ENCODE measurements around the gene CST3. TPM values are rescaled to one million over a fixed set of nuclear protein-coding genes. Genes with fewer than 3 reads are reported as not detected.

The CST3 gene
- total and polyA plus RNA-seq, 2 of the 8 experiments (the other 6 are each of a cell fraction or from before 2014, with no cell fraction given), result 53.2 to 184 TPM

DNA sequence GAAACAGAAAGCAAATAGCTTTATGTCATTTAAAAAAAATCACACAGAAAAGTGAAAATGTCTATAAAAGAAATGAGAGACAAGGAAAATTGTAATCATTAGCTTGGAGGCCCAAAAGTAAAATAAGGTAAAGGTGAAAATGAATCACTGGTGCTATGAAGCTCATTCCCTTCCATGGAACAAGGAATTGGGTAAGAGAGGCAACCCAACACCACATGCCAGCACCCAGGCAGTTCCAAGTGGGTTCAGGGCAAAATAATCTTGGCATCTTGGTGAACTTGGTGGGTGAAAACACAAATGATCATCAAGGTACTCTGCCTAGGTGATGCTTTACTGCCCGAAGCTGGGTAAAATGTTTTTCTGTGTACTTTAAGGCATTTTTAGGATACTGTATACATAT is 34.4 kb upstream of the CST3 start (continued):
- TF ChIP-seq, protein P1, sequence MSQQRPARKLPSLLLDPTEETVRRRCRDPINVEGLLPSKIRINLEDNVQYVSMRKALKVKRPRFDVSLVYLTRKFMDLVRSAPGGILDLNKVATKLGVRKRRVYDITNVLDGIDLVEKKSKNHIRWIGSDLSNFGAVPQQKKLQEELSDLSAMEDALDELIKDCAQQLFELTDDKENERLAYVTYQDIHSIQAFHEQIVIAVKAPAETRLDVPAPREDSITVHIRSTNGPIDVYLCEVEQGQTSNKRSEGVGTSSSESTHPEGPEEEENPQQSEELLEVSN (IDR thresholded peaks at IDR 0.05), result no peak
- TF ChIP-seq, protein P2, sequence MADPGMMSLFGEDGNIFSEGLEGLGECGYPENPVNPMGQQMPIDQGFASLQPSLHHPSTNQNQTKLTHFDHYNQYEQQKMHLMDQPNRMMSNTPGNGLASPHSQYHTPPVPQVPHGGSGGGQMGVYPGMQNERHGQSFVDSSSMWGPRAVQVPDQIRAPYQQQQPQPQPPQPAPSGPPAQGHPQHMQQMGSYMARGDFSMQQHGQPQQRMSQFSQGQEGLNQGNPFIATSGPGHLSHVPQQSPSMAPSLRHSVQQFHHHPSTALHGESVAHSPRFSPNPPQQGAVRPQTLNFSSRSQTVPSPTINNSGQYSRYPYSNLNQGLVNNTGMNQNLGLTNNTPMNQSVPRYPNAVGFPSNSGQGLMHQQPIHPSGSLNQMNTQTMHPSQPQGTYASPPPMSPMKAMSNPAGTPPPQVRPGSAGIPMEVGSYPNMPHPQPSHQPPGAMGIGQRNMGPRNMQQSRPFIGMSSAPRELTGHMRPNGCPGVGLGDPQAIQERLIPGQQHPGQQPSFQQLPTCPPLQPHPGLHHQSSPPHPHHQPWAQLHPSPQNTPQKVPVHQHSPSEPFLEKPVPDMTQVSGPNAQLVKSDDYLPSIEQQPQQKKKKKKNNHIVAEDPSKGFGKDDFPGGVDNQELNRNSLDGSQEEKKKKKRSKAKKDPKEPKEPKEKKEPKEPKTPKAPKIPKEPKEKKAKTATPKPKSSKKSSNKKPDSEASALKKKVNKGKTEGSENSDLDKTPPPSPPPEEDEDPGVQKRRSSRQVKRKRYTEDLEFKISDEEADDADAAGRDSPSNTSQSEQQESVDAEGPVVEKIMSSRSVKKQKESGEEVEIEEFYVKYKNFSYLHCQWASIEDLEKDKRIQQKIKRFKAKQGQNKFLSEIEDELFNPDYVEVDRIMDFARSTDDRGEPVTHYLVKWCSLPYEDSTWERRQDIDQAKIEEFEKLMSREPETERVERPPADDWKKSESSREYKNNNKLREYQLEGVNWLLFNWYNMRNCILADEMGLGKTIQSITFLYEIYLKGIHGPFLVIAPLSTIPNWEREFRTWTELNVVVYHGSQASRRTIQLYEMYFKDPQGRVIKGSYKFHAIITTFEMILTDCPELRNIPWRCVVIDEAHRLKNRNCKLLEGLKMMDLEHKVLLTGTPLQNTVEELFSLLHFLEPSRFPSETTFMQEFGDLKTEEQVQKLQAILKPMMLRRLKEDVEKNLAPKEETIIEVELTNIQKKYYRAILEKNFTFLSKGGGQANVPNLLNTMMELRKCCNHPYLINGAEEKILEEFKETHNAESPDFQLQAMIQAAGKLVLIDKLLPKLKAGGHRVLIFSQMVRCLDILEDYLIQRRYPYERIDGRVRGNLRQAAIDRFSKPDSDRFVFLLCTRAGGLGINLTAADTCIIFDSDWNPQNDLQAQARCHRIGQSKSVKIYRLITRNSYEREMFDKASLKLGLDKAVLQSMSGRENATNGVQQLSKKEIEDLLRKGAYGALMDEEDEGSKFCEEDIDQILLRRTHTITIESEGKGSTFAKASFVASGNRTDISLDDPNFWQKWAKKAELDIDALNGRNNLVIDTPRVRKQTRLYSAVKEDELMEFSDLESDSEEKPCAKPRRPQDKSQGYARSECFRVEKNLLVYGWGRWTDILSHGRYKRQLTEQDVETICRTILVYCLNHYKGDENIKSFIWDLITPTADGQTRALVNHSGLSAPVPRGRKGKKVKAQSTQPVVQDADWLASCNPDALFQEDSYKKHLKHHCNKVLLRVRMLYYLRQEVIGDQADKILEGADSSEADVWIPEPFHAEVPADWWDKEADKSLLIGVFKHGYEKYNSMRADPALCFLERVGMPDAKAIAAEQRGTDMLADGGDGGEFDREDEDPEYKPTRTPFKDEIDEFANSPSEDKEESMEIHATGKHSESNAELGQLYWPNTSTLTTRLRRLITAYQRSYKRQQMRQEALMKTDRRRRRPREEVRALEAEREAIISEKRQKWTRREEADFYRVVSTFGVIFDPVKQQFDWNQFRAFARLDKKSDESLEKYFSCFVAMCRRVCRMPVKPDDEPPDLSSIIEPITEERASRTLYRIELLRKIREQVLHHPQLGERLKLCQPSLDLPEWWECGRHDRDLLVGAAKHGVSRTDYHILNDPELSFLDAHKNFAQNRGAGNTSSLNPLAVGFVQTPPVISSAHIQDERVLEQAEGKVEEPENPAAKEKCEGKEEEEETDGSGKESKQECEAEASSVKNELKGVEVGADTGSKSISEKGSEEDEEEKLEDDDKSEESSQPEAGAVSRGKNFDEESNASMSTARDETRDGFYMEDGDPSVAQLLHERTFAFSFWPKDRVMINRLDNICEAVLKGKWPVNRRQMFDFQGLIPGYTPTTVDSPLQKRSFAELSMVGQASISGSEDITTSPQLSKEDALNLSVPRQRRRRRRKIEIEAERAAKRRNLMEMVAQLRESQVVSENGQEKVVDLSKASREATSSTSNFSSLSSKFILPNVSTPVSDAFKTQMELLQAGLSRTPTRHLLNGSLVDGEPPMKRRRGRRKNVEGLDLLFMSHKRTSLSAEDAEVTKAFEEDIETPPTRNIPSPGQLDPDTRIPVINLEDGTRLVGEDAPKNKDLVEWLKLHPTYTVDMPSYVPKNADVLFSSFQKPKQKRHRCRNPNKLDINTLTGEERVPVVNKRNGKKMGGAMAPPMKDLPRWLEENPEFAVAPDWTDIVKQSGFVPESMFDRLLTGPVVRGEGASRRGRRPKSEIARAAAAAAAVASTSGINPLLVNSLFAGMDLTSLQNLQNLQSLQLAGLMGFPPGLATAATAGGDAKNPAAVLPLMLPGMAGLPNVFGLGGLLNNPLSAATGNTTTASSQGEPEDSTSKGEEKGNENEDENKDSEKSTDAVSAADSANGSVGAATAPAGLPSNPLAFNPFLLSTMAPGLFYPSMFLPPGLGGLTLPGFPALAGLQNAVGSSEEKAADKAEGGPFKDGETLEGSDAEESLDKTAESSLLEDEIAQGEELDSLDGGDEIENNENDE (IDR thresholded peaks at IDR 0.05; ENCODE audit: insufficient replicate concordance, low read length), result no peak
- TF ChIP-seq, protein P3, sequence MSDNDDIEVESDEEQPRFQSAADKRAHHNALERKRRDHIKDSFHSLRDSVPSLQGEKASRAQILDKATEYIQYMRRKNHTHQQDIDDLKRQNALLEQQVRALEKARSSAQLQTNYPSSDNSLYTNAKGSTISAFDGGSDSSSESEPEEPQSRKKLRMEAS (IDR thresholded peaks at IDR 0.05), result no peak
- TF ChIP-seq POLR2A (IDR thresholded peaks at IDR 0.05; ENCODE audit: control extremely low read depth in 1 of 2, low read depth in 2 of 2, low read length in 2 of 2) (no peak), CEBPB (IDR thresholded peaks at IDR 0.05; ENCODE audit: low read depth, low read length) (no peak), MAFK (IDR thresholded peaks at IDR 0.05; ENCODE audit: low read depth, low read length) (no peak)

Data from H1 (cell line).